GM12878 (cell line): ENCODE data around the gene WDR89. TPM values are rescaled to one million over a fixed set of nuclear protein-coding genes. Genes with fewer than 3 reads are reported as not detected.

ENCODE experiments used
- ATAC-seq: fragments of 200-7000 bp; cut with Tn5 transposase; 3 replicates; pipeline ENCODE4 v1.9.1; 2020; ENCODE audit warnings: mild to moderate bottlenecking, moderate library complexity
- BruUV-seq: library from RNA; stranded (reverse); fragments of 400-500 nt; replicated peaks from 2 replicates; lab custom pipeline; 2021; lab: Mats Ljungman, UMichigan
- CTCF ChIA-PET: fragments of 300-600 bp; sonication (Branson Sonifier 250); formaldehyde crosslinking; extraction: SDS; loops from one replicate; lab custom pipeline; 2021; ENCODE audit warnings: inconsistent platforms; lab: Yijun Ruan, JAX
- POLR2A ChIA-PET: fragments of 350-600 bp; formaldehyde crosslinking; extraction: SDS; loops from one replicate; lab custom pipeline; 2021; ENCODE audit warnings: inconsistent platforms; lab: Charles Lee
- RAD21 ChIA-PET: fragments of 300-600 bp; sonication (Branson Sonifier 250); formaldehyde crosslinking; loops from one replicate; lab custom pipeline; 2023; ENCODE audit warnings: antibody characterized with exemption; ENCODE audit not compliant: unreplicated experiment; lab: Charles Lee
- SMC1A ChIA-PET: fragments of 300-600 bp; sonication (Branson Sonifier 250); formaldehyde crosslinking; loops from one replicate; lab custom pipeline; 2023; ENCODE audit not compliant: unreplicated experiment, uncharacterized antibody; lab: Charles Lee
- DNase-seq: peaks from one replicate; pipeline ENCODE4 v3.0.0-alpha.2; 2011; ENCODE audit warnings: low read depth, low spot score
- FAIRE-seq: peaks from 3 replicates; lab custom pipeline; 2011; peaks lifted over from hg19 to GRCh38; lab: Jason Lieb, UNC
- H2AFZ ChIP-seq: 2 replicates; pipeline ENCODE4 v1.6.0; 2011; ENCODE audit warnings: low read depth, low read length, control low read depth; ENCODE audit not compliant: control insufficient read depth
- H3K27ac ChIP-seq: 2 replicates; pipeline ENCODE4 v1.5.1; 2011; ENCODE audit warnings: control low read depth; ENCODE audit not compliant: control insufficient read depth, insufficient read depth
- H3K27me3 ChIP-seq, 2 experiments: replicated peaks in 1 of 2; 2 replicates each; pipeline versions ENCODE4 v1.6.0 to v1.6.1; 2011; ENCODE audit warnings: low read length in 1 of 2; ENCODE audit not compliant: control insufficient read depth in 2 of 2, insufficient read depth in 2 of 2
- H3K36me3 ChIP-seq, 2 experiments: 2 replicates each; pipeline ENCODE4 v1.5.1; 2011; ENCODE audit warnings: low read length in 1 of 2; ENCODE audit not compliant: control insufficient read depth in 2 of 2, insufficient read depth in 2 of 2
- H3K4me1 ChIP-seq: 2 replicates; pipeline ENCODE4 v1.6.1; 2011; ENCODE audit warnings: mild to moderate bottlenecking, low read length, moderate library complexity, mixed read lengths; ENCODE audit not compliant: control insufficient read depth, insufficient read depth
- H3K4me2 ChIP-seq: 2 replicates; pipeline ENCODE4 v1.6.0; 2011; ENCODE audit warnings: control low read depth; ENCODE audit not compliant: control insufficient read depth, insufficient read depth
- H3K4me3 ChIP-seq: fragments of 200-600 bp; sonication (generic); 2 replicates; pipeline ENCODE4 v1.5.1; 2016
- H3K79me2 ChIP-seq: 2 replicates; pipeline ENCODE4 v1.6.0; 2011; ENCODE audit warnings: low read length; ENCODE audit not compliant: control insufficient read depth, insufficient read depth
- H3K9ac ChIP-seq: 2 replicates; pipeline ENCODE4 v1.8.0; 2011; ENCODE audit warnings: low read length, control low read depth, mixed read lengths; ENCODE audit not compliant: control insufficient read depth, insufficient read depth
- H3K9me3 ChIP-seq: replicated peaks from 3 replicates; pipeline ENCODE4 v1.5.1; 2011; ENCODE audit warnings: mild to moderate bottlenecking, low read length; ENCODE audit not compliant: control insufficient read depth, insufficient read depth
- H4K20me1 ChIP-seq: 2 replicates; pipeline ENCODE4 v1.6.0; 2011; ENCODE audit not compliant: control insufficient read depth, insufficient read depth
- ATF3 ChIP-seq: IDR thresholded peaks from 2 replicates; pipeline ENCODE4 v1.6.1; 2011; ENCODE audit warnings: low read depth, mild to moderate bottlenecking, low read length, moderate library complexity, borderline replicate concordance; ENCODE audit errors: extremely low read depth
- ATF7 ChIP-seq: fragments of 450-650 bp; IDR thresholded peaks from 2 replicates; pipeline ENCODE4 v1.6.1; 2016; ENCODE audit warnings: low read depth, mild to moderate bottlenecking
- BHLHE40 ChIP-seq, 2 experiments: fragments of 450-650 bp in 1 of 2; IDR thresholded peaks; 2 replicates each; pipeline ENCODE4 v1.6.1; 2011 to 2017; ENCODE audit warnings: low read depth in 2 of 2, borderline replicate concordance in 1 of 2, improper control_type of control experiment in 1 of 2, low read length in 1 of 2, mild to moderate bottlenecking in 1 of 2
- CBFB ChIP-seq: IDR thresholded peaks from 2 replicates; pipeline ENCODE4 v1.6.1; 2016; ENCODE audit warnings: antibody characterized with exemption, low read depth
- CHD4 ChIP-seq: fragments of 200-600 bp; sonication (generic); IDR thresholded peaks from 2 replicates; pipeline ENCODE4 v1.6.1; 2016; ENCODE audit warnings: mild to moderate bottlenecking
- HDAC2 ChIP-seq: fragments of 200-600 bp; sonication (generic); IDR thresholded peaks from 2 replicates; pipeline ENCODE4 v1.6.1; 2017
- HDAC6 ChIP-seq: fragments of 200-600 bp; sonication (generic); IDR thresholded peaks from one replicate; pipeline ENCODE4 v1.8.0; 2017; ENCODE audit warnings: antibody characterized with exemption; ENCODE audit not compliant: unreplicated experiment
- IKZF1 ChIP-seq: fragments of 450-650 bp; conservative IDR thresholded peaks from 2 replicates; pipeline ENCODE4 v1.6.1; 2017; ENCODE audit warnings: antibody characterized with exemption, mild to moderate bottlenecking
- IKZF2 ChIP-seq, 2 experiments: fragments of 450-650 bp; IDR thresholded peaks; 2 replicates each; pipeline ENCODE4 v1.6.1; 2017; ENCODE audit warnings: mild to moderate bottlenecking in 2 of 2, moderate library complexity in 2 of 2
- IRF3 ChIP-seq: fragments of 450-650 bp; IDR thresholded peaks from 2 replicates; pipeline ENCODE4 v1.6.1; 2014; ENCODE audit warnings: mild to moderate bottlenecking
- NBN ChIP-seq: fragments of 450-650 bp; IDR thresholded peaks from 2 replicates; pipeline ENCODE4 v1.6.1; 2016
- NR2C2 ChIP-seq: IDR thresholded peaks from 2 replicates; pipeline ENCODE4 v1.6.1; 2011; ENCODE audit warnings: borderline replicate concordance, low read depth; ENCODE audit not compliant: control insufficient read depth, insufficient read length
- SRF ChIP-seq, 2 experiments: IDR thresholded peaks; 2 replicates each; pipeline ENCODE4 v1.6.1; 2011; ENCODE audit warnings: low read depth in 2 of 2, low read length in 2 of 2, mild to moderate bottlenecking in 1 of 2, moderate library complexity in 1 of 2
- SUPT20H ChIP-seq: IDR thresholded peaks from 2 replicates; pipeline ENCODE4 v1.6.1; 2011; ENCODE audit warnings: low read depth, mild to moderate bottlenecking, low read length, moderate library complexity, borderline replicate concordance; ENCODE audit not compliant: control insufficient read depth
- TAF1 ChIP-seq: IDR thresholded peaks from 2 replicates; pipeline ENCODE4 v1.6.1; 2011; ENCODE audit warnings: mild to moderate bottlenecking, low read depth, low read length, borderline replicate concordance
- ZNF687 ChIP-seq: fragments of 450-650 bp; IDR thresholded peaks from 2 replicates; pipeline ENCODE4 v1.6.1; 2017; ENCODE audit warnings: mild to moderate bottlenecking, moderate library complexity
- WGBS: methylation state at CpG from one replicate; pipeline ENCODE4 v1.1.6; 2016; ENCODE audit warnings: low lambda C conversion rate; ENCODE audit not compliant: insufficient replicate concordance, insufficient coverage; ENCODE audit errors: missing lambda C conversion rate; 5-methylcytosine and 5-hydroxymethylcytosine counted together
- in situ Hi-C: fragments of 300-500 bp; cut with MboI; formaldehyde crosslinking; loops from 9 replicates; pipeline ENCODE4 v1.14.3; 2018; ENCODE audit warnings: mixed read lengths
- intact Hi-C: fragments of 100-400 bp; cut with micrococcal nuclease; formaldehyde crosslinking; loops from one replicate; pipeline ENCODE4 v1.14.2; 2022; ENCODE audit not compliant: unreplicated experiment
- polyA plus RNA-seq, 11 experiments: library from polyadenylated mRNA; depleted of rRNA in 4 of 11; unstranded in 6 of 11; stranded (reverse) in 5 of 11; fragments of >200 nt; fragmentation: Nextera tagmentation in 4 of 11; fragmentation: Illumina TruSeq in 1 of 11; extraction: Ambion mirVana in 4 of 11; extraction: Trizol in 1 of 11; gene quantifications; 1 replicate in 1 of 11; 2 replicates in 10 of 11; pipeline versions ENCODE4 v1.2.1 to v1.2.3, GENCODE V29; 2011 to 2016; ENCODE audit warnings: inconsistent platforms in 2 of 11, missing spikeins in 2 of 11, low read depth in 1 of 11
- total RNA-seq, 4 experiments: library from RNA; depleted of rRNA in 3 of 4; stranded (reverse); fragments of >200 nt in 3 of 4; fragmentation: Illumina TruSeq in 1 of 4; extraction: Trizol in 1 of 4; gene quantifications; 2 replicates each; pipeline versions ENCODE4 v1.2.1 to v1.2.3, GENCODE V29; 2013 to 2021

Gene WDR89
- total and polyA plus RNA-seq, 10 of the 15 experiments (the other 5 are each of a cell fraction or from before 2014, with no cell fraction given) = 11.8 to 25.7 (median 17.5) TPM

GRCh38 chr14:63616015-63616414 lies 25.7 kb downstream of the WDR89 start:
- in situ Hi-C loops = no loop called here
- H3K36me3 ChIP-seq = no peaks in the 10 kb centered on the region
- POLR2A ChIA-PET = interaction anchor here (0.7 to 1.2 kb wide), 3 partner anchors 9 to 516 kb away, joined by 3 to 4 read pairs (median 3); no protein-coding TSS in a partner anchor

More at GRCh38 chr14:63616015-63616414, 25.7 kb downstream of the WDR89 start:
- H3K9me3 ChIP-seq = no peaks in the 10 kb centered on the region
- no peak for FAIRE-seq
- H3K4me2 ChIP-seq = no peak overlapping the region
- H3K4me1 ChIP-seq = peaks cover 4% of the 10 kb centered on the region
- ChIA-PET SMC1A (interaction anchor here (0.8 to 1.8 kb wide), 3 partner anchors 9 to 394 kb away, joined by 3 to 4 read pairs (median 3); no protein-coding TSS in a partner anchor), RAD21 (interaction anchor here (1.1 kb wide), 1 partner anchor 227 kb away, joined by 3 read pairs; no protein-coding TSS in a partner anchor), CTCF (interaction anchor here (0.9 to 2.0 kb wide), 4 partner anchors 17 to 178 kb away, joined by 3 to 5 read pairs (median 4); no protein-coding TSS in a partner anchor)
- H3K4me3 ChIP-seq = no peak overlapping the region
- no peak overlapping the region for H3K27ac ChIP-seq
- H3K9ac ChIP-seq = no peak overlapping the region
- peaks cover 13% of the 10 kb centered on the region for H3K79me2 ChIP-seq
- 100% methylated on average over 5 of the region's 5 CpGs for WGBS
- BruUV-seq = no TSS peak
- intact Hi-C loops = loop anchor here (5.0 kb wide), 1 partner anchor 229 kb away; no protein-coding TSS in a partner anchor
- H4K20me1 ChIP-seq = no peaks in the 10 kb centered on the region
- ATAC-seq = no peak
- TF ChIP-seq HDAC6 (no peak), CHD4 (no peak), BHLHE40 (IDR thresholded peaks at IDR 0.05; ENCODE audit: borderline replicate concordance in 1 of 2, low read depth in 2 of 2, low read length in 1 of 2) (no peak), ZNF687 (no peak), ATF7 (no peak), IRF3 (no peak), SRF (IDR thresholded peaks at IDR 0.05; ENCODE audit: low read depth in 2 of 2, low read length in 2 of 2) (no peak), IKZF1 (no peak), IKZF2 (IDR thresholded peaks at IDR 0.05) (no peak), ATF3 (no peak), TAF1 (no peak), CBFB (no peak), HDAC2 (no peak), SUPT20H (no peak), NR2C2 (no peak), NBN (no peak)
- DNase-seq = no peak
- H3K27me3 ChIP-seq = no peaks in the 10 kb centered on the region
- H2AFZ ChIP-seq = no peak overlapping the region
